ENCODE data around the gene RPL7A.
"Not testable (repeated sequence)": the region's sequence is repeated elsewhere in the genome, so short reads cannot be mapped to it uniquely, and the experiment has no call there.

Gene RPL7A

DNA sequence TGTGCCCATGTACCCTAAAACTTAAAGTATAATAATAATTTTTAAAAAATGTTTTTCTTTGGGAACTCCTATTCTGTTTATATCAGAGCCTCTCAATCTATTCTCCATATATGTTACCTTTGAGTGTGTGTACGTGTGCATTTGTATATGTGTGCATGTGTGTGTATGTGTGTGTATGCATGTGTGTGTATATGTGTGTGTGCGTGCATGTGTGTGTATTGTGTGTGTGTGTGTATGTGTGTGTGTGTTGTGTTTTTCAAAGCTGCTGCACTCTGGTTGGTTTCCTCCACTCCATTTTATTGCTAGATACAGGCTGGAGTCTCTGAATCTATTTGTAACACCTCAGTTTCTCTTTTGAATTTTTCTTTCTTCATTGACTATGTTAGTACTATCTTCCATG is 32.0 kb upstream of the RPL7A start:
- H2AK5ac ChIP-seq (ENCODE audit: low read length), result no peak overlapping the region
- H3K4me2 ChIP-seq (ENCODE audit: low read length), result no peak overlapping the region
- H3K23ac ChIP-seq (ENCODE audit: low read length), result no peak overlapping the region
- H4K5ac ChIP-seq (ENCODE audit: low read length), result no peak overlapping the region
- H3K4me1 ChIP-seq (ENCODE audit: control insufficient read depth, low read depth, low read length), result no peaks in the 10 kb centered on the region
- no peaks in the 10 kb centered on the region for H3K79me2 ChIP-seq (ENCODE audit: control insufficient read depth, insufficient read depth, low read length)
- H2BK5ac ChIP-seq (ENCODE audit: low read length), result no peak overlapping the region
- H4K8ac ChIP-seq (ENCODE audit: low read depth, low read length), result no peak overlapping the region
- no peaks in the 10 kb centered on the region for H3K27me3 ChIP-seq (ENCODE audit: insufficient read depth, low read length, poor library complexity)
- no peaks in the 10 kb centered on the region for H3K79me1 ChIP-seq (ENCODE audit: low read length)
- no peak overlapping the region for H2BK120ac ChIP-seq (ENCODE audit: low read depth, low read length)
- no peak overlapping the region for H2BK15ac ChIP-seq (replicated peaks; ENCODE audit: low read depth)
- H3K4me3 ChIP-seq (ENCODE audit: low read length), result no peak overlapping the region
- no peak overlapping the region for H3K27ac ChIP-seq (ENCODE audit: low read depth, low read length)
- no peak overlapping the region for H3K4ac ChIP-seq (ENCODE audit: low read depth, low read length)
- H3K18ac ChIP-seq (ENCODE audit: low read length), result no peak overlapping the region
- DNase-seq, result no peak
- no CpG with 5 or more reads among the region's 2 CpGs for WGBS (ENCODE audit: extremely low coverage, insufficient coverage, low lambda C conversion rate)
- no peaks in the 10 kb centered on the region for H3K36me3 ChIP-seq (ENCODE audit: control insufficient read depth, insufficient read depth, low read length)
- no peak overlapping the region for H3K56ac ChIP-seq (ENCODE audit: low read length)
- no peak overlapping the region for H3K9ac ChIP-seq (ENCODE audit: low read length)

DNA sequence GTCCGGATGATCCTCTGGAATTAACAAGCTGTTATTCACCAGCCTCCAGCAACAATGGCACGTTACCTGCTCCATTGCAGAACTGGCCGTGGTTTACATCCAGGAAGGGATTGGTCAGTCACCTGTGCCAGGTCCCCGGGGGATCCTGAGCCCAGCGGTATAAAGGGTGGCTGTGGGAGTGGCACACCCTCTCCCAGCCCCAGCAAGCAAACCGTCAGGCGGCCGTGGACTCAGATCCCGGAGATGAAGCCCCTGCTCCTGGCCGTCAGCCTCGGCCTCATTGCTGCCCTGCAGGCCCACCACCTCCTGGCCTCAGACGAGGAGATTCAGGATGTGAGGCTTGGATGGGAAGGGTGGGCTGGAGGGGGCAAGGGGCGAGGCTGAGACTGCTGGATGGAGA is 30.5 kb upstream of the RPL7A start:
- not testable (repeated sequence) for H3K56ac ChIP-seq (ENCODE audit: low read length); H3K4me3 ChIP-seq (ENCODE audit: low read length); H3K79me1 ChIP-seq (ENCODE audit: low read length); H3K4me1 ChIP-seq (ENCODE audit: control insufficient read depth, low read depth, low read length); H3K4ac ChIP-seq (ENCODE audit: low read depth, low read length); H3K4me2 ChIP-seq (ENCODE audit: low read length); H4K5ac ChIP-seq (ENCODE audit: low read length); H3K18ac ChIP-seq (ENCODE audit: low read length); DNase-seq; H3K27ac ChIP-seq (ENCODE audit: low read depth, low read length); H3K9ac ChIP-seq (ENCODE audit: low read length); H2AK5ac ChIP-seq (ENCODE audit: low read length); H2BK120ac ChIP-seq (ENCODE audit: low read depth, low read length); H3K36me3 ChIP-seq (ENCODE audit: control insufficient read depth, insufficient read depth, low read length); H4K8ac ChIP-seq (ENCODE audit: low read depth, low read length); H3K79me2 ChIP-seq (ENCODE audit: control insufficient read depth, insufficient read depth, low read length); H2BK15ac ChIP-seq (replicated peaks; ENCODE audit: low read depth); H3K27me3 ChIP-seq (ENCODE audit: insufficient read depth, low read length, poor library complexity); H2BK5ac ChIP-seq (ENCODE audit: low read length); H3K23ac ChIP-seq (ENCODE audit: low read length)
- no CpG with 5 or more reads among the region's 13 CpGs for WGBS (ENCODE audit: extremely low coverage, insufficient coverage, low lambda C conversion rate)

DNA sequence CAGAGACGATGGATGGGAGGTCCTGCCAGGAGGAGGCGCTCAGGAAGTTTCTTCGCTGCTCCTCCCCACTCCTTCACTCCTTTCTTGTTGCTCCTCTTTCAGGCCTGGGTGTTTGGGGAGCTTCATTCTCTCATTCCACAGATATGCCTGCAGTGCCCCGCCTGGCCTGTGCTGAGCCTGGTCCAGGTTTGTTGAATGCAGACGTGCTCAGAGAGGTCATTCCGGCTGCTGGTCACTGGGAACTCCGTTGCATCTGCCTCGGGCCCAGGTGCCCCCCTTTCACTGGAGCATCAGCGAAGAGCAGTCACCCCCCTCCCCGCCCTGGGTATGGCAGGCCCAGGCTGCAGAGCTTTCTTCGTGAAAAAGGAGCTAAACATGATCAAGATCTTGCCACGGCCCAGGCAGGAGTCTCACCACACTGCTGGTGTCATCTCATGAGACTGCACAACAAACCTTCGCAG is 27.6 kb upstream of the RPL7A start:
- H3K27ac ChIP-seq (ENCODE audit: low read depth, low read length), result no peak overlapping the region
- H3K18ac ChIP-seq (ENCODE audit: low read length), result no peak overlapping the region
- no peaks in the 10 kb centered on the region for H3K27me3 ChIP-seq (ENCODE audit: insufficient read depth, low read length, poor library complexity)
- no peak overlapping the region for H3K23ac ChIP-seq (ENCODE audit: low read length)
- no peak overlapping the region for H3K4me2 ChIP-seq (ENCODE audit: low read length)
- H2BK5ac ChIP-seq (ENCODE audit: low read length), result no peak overlapping the region
- no peak overlapping the region for H4K8ac ChIP-seq (ENCODE audit: low read depth, low read length)
- WGBS (ENCODE audit: extremely low coverage, insufficient coverage, low lambda C conversion rate), result no CpG with 5 or more reads among the region's 13 CpGs
- DNase-seq, result peak; percentile 44
- H3K9ac ChIP-seq (ENCODE audit: low read length), result no peak overlapping the region
- no peaks in the 10 kb centered on the region for H3K4me1 ChIP-seq (ENCODE audit: control insufficient read depth, low read depth, low read length)
- H2AK5ac ChIP-seq (ENCODE audit: low read length), result no peak overlapping the region
- H4K5ac ChIP-seq (ENCODE audit: low read length), result no peak overlapping the region
- H2BK15ac ChIP-seq (replicated peaks; ENCODE audit: low read depth), result no peak overlapping the region
- H3K4ac ChIP-seq (ENCODE audit: low read depth, low read length), result no peak overlapping the region
- no peak overlapping the region for H3K56ac ChIP-seq (ENCODE audit: low read length)
- H2BK120ac ChIP-seq (ENCODE audit: low read depth, low read length), result no peak overlapping the region
- H3K79me1 ChIP-seq (ENCODE audit: low read length), result no peaks in the 10 kb centered on the region
- H3K36me3 ChIP-seq (ENCODE audit: control insufficient read depth, insufficient read depth, low read length), result no peaks in the 10 kb centered on the region
- H3K4me3 ChIP-seq (ENCODE audit: low read length), result no peak overlapping the region
- no peaks in the 10 kb centered on the region for H3K79me2 ChIP-seq (ENCODE audit: control insufficient read depth, insufficient read depth, low read length)

DNA sequence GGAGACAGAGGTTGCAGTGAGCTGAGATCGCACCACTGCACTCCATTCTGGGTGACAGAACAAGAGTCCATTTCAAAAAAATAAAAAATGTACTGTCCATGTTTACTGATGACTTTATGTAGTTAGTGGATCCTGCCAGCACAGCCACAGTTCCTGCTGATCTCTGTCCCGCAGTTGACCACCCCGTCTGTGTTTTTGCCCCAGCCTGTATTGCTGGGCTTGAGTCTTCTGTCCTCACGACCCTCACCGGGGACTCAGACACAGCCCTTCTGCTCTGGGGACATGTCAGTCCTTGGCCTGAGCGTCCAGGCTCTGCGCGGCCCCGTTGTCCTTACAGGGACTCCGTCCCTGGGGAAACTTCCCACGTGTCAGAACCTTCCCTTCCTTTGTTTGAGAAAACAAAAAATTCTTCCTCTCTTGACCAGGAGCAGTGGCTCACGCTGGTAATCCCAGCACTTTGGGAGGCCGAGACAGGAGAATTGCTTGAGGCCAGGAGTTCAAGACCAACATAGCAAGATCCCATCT is 26.5 kb upstream of the RPL7A start:
- DNase-seq, result no peak
- Histone ChIP-seq H3K36me3 (ENCODE audit: control insufficient read depth, insufficient read depth, low read length) (no peaks in the 10 kb centered on the region), H3K27me3 (ENCODE audit: insufficient read depth, low read length, poor library complexity) (no peaks in the 10 kb centered on the region), H3K23ac (ENCODE audit: low read length) (no peak overlapping the region), H3K4ac (ENCODE audit: low read depth, low read length) (no peak overlapping the region), H2AK5ac (ENCODE audit: low read length) (no peak overlapping the region), H3K79me2 (ENCODE audit: control insufficient read depth, insufficient read depth, low read length) (no peaks in the 10 kb centered on the region), H3K4me2 (ENCODE audit: low read length) (no peak overlapping the region), H3K79me1 (ENCODE audit: low read length) (no peaks in the 10 kb centered on the region), H3K9ac (ENCODE audit: low read length) (no peak overlapping the region), H3K4me3 (ENCODE audit: low read length) (no peak overlapping the region), H2BK5ac (ENCODE audit: low read length) (no peak overlapping the region), H2BK15ac (replicated peaks; ENCODE audit: low read depth) (no peak overlapping the region), H4K8ac (ENCODE audit: low read depth, low read length) (no peak overlapping the region), H3K56ac (ENCODE audit: low read length) (no peak overlapping the region), H3K4me1 (ENCODE audit: control insufficient read depth, low read depth, low read length) (no peaks in the 10 kb centered on the region), H3K18ac (ENCODE audit: low read length) (no peak overlapping the region), H4K5ac (ENCODE audit: low read length) (no peak overlapping the region), H3K27ac (ENCODE audit: low read depth, low read length) (no peak overlapping the region), H2BK120ac (ENCODE audit: low read depth, low read length) (no peak overlapping the region)
- WGBS (ENCODE audit: extremely low coverage, insufficient coverage, low lambda C conversion rate), result no CpG with 5 or more reads among the region's 13 CpGs

DNA sequence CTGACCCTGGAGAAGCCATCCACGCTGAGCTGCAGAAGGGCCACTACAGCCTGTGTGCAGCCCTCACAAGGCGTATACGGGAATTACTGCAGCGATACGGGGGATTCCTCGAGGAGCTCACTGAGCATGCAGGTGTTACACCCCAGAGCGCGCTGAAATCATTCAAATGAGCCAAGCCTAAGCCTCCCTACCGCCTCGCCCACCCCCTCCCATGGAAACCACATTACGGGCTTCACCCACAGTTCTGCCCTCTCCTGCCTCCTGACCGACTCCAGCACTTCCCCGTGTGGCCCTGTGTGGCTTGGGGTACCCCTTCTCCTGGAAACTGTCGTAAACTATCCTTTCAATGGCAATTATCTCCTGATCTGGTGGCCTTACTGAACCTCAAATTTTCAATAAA is 25.3 kb upstream of the RPL7A start:
- no CpG with 5 or more reads among the region's 14 CpGs for WGBS (ENCODE audit: extremely low coverage, insufficient coverage, low lambda C conversion rate)

DNA sequence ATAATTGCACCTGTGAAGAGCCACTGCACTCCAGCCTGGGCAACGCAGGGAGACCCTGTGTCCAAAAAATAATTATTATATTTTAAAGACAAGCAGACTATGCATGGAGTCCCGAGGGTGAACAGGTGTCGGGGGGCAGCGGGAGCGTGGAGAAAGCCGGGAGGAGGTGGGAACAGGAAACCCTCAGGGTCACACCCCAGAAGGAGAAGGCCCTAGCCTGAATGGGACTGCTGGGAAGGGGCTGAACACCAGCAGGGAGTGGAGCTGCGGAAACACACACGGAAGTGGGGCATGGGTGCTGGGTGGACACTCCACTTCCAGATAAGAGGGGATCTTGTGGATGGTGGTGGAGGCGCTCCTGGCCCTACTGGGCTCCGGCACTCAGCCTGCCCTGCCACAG is 24.8 kb upstream of the RPL7A start:
- no peak overlapping the region for H3K9ac ChIP-seq (ENCODE audit: low read length)
- no peak overlapping the region for H2BK5ac ChIP-seq (ENCODE audit: low read length)
- H4K5ac ChIP-seq (ENCODE audit: low read length), result no peak overlapping the region
- H3K27ac ChIP-seq (ENCODE audit: low read depth, low read length), result no peak overlapping the region
- no peak overlapping the region for H2BK15ac ChIP-seq (replicated peaks; ENCODE audit: low read depth)
- no peak overlapping the region for H2AK5ac ChIP-seq (ENCODE audit: low read length)
- no peak overlapping the region for H4K8ac ChIP-seq (ENCODE audit: low read depth, low read length)
- no peak overlapping the region for H3K4me3 ChIP-seq (ENCODE audit: low read length)
- no peak for DNase-seq
- H3K4ac ChIP-seq (ENCODE audit: low read depth, low read length), result no peak overlapping the region
- no peaks in the 10 kb centered on the region for H3K36me3 ChIP-seq (ENCODE audit: control insufficient read depth, insufficient read depth, low read length)
- no peaks in the 10 kb centered on the region for H3K27me3 ChIP-seq (ENCODE audit: insufficient read depth, low read length, poor library complexity)
- WGBS (ENCODE audit: extremely low coverage, insufficient coverage, low lambda C conversion rate), result no CpG with 5 or more reads among the region's 10 CpGs
- no peaks in the 10 kb centered on the region for H3K79me1 ChIP-seq (ENCODE audit: low read length)
- no peak overlapping the region for H3K23ac ChIP-seq (ENCODE audit: low read length)
- H3K4me1 ChIP-seq (ENCODE audit: control insufficient read depth, low read depth, low read length), result no peaks in the 10 kb centered on the region
- H3K56ac ChIP-seq (ENCODE audit: low read length), result no peak overlapping the region
- H3K18ac ChIP-seq (ENCODE audit: low read length), result no peak overlapping the region
- no peaks in the 10 kb centered on the region for H3K79me2 ChIP-seq (ENCODE audit: control insufficient read depth, insufficient read depth, low read length)
- no peak overlapping the region for H2BK120ac ChIP-seq (ENCODE audit: low read depth, low read length)
- no peak overlapping the region for H3K4me2 ChIP-seq (ENCODE audit: low read length)

More for the DNA sequence above, 25.3 kb upstream of the RPL7A start:
- Histone ChIP-seq H3K23ac (ENCODE audit: low read length) (no peak overlapping the region), H3K9ac (ENCODE audit: low read length) (no peak overlapping the region), H2AK5ac (ENCODE audit: low read length) (no peak overlapping the region), H4K8ac (ENCODE audit: low read depth, low read length) (no peak overlapping the region), H3K4me2 (ENCODE audit: low read length) (no peak overlapping the region), H2BK120ac (ENCODE audit: low read depth, low read length) (no peak overlapping the region), H3K18ac (ENCODE audit: low read length) (no peak overlapping the region), H3K27me3 (ENCODE audit: insufficient read depth, low read length, poor library complexity) (no peaks in the 10 kb centered on the region), H2BK5ac (ENCODE audit: low read length) (no peak overlapping the region), H3K79me2 (ENCODE audit: control insufficient read depth, insufficient read depth, low read length) (no peaks in the 10 kb centered on the region), H3K4me1 (ENCODE audit: control insufficient read depth, low read depth, low read length) (no peaks in the 10 kb centered on the region), H3K79me1 (ENCODE audit: low read length) (no peaks in the 10 kb centered on the region), H3K4me3 (ENCODE audit: low read length) (no peak overlapping the region), H3K36me3 (ENCODE audit: control insufficient read depth, insufficient read depth, low read length) (no peaks in the 10 kb centered on the region), H2BK15ac (replicated peaks; ENCODE audit: low read depth) (no peak overlapping the region), H4K5ac (ENCODE audit: low read length) (no peak overlapping the region), H3K4ac (ENCODE audit: low read depth, low read length) (no peak overlapping the region), H3K56ac (ENCODE audit: low read length) (no peak overlapping the region), H3K27ac (ENCODE audit: low read depth, low read length) (no peak overlapping the region)
- DNase-seq, result no peak
